Stimulated activated naive CD8-positive, alpha-beta T cell treated with anti-CD3 and anti-CD28 coated beads, Interleukin-15, Interleukin-2, amounts not matched to agents 100 U/mL and 50 U/mL, for 24 hours (primary cell): ENCODE data around the gene WDR18.

Experiments
- ATAC-seq: fragments of 150-1000 bp; cut with Tn5 transposase; one replicate; pipeline ENCODE4 v1.10.0; 2021
- DNase-seq: peaks from one replicate; pipeline ENCODE4 v3.0.0; 2021

WDR18 gene

GRCh38 chr19:991932-992669 lies 8.0 kb downstream of the WDR18 start:
- no peak for DNase-seq
- ATAC-seq, result no peak

GRCh38 chr19:992670-993055 lies 8.5 kb downstream of the WDR18 start:
- ATAC-seq (no peak), DNase-seq (no peak)

GRCh38 chr19:993361-993830 lies 9.3 kb downstream of the WDR18 start:
- no peak for DNase-seq
- ATAC-seq, result no peak

- DNase-seq (no peak), ATAC-seq (no peak)
Observed at GRCh38 chr19:993831-994393, 9.8 kb downstream of the WDR18 start.

GRCh38 chr19:994516-994915 lies 10.4 kb downstream of the WDR18 start:
- no peak for DNase-seq
- ATAC-seq, result no peak

- DNase-seq, result no peak
- no peak for ATAC-seq
Observed at GRCh38 chr19:995051-995827, 11.1 kb downstream of the WDR18 start.

GRCh38 chr19:996051-996838 lies 12.1 kb downstream of the WDR18 start:
- DNase-seq (peak; percentile 74), ATAC-seq (peak; percentile 62)

- no peak for ATAC-seq
- DNase-seq, result no peak
Observed at GRCh38 chr19:998064-998463, 13.9 kb downstream of the WDR18 start.

GRCh38 chr19:999379-999719 lies 15.2 kb downstream of the WDR18 start:
- no peak for DNase-seq
- no peak for ATAC-seq

GRCh38 chr19:1000095-1000494 lies 15.9 kb downstream of the WDR18 start, which contains the start of gene GRIN3B:
Gene GRIN3B, plus strand, starts transcription at chr19:1000419. Its CDS starts 19 bp downstream, at chr19:1000438.
- DNase-seq (peak; percentile 77), ATAC-seq (peak; percentile 8)

- no peak for DNase-seq
- ATAC-seq, result no peak
Observed at GRCh38 chr19:1000591-1001537, 16.7 kb downstream of the WDR18 start.

GRCh38 chr19:1001538-1002166 lies 17.5 kb downstream of the WDR18 start:
- peak; percentile 56 for ATAC-seq
- DNase-seq, result peak; percentile 83

- no peak for DNase-seq
Observed at GRCh38 chr19:1002600-1002999, 18.5 kb downstream of the WDR18 start.

GRCh38 chr19:1003283-1003682 lies 19.1 kb downstream of the WDR18 start:
- ATAC-seq (no peak), DNase-seq (no peak)

More at GRCh38 chr19:1002600-1002999, 18.5 kb downstream of the WDR18 start:
- ATAC-seq, result no peak

- ATAC-seq, result no peak
Observed at GRCh38 chr19:1004204-1004802, 20.2 kb downstream of the WDR18 start.

GRCh38 chr19:1004803-1005664 lies 20.9 kb downstream of the WDR18 start:
- ATAC-seq (no peak), DNase-seq (no peak)

More at GRCh38 chr19:1004204-1004802, 20.2 kb downstream of the WDR18 start:
- no peak for DNase-seq

- ATAC-seq (no peak), DNase-seq (no peak)
Observed at GRCh38 chr19:1006711-1007398, 22.7 kb downstream of the WDR18 start.

GRCh38 chr19:1007399-1008251 lies 23.5 kb downstream of the WDR18 start:
- ATAC-seq (no peak), DNase-seq (no peak)
